HepG2 (cell line): ENCODE measurements around the gene ATG13. TPM values are rescaled to one million over a fixed set of nuclear protein-coding genes. Genes with fewer than 3 reads are reported as not detected.

Experiments used
- CEBPG ChIP-seq: IDR thresholded peaks from 2 replicates; pipeline ENCODE4 v1.6.1; 2016
- GTF3A ChIP-seq: sonication (generic); formaldehyde crosslinking; conservative IDR thresholded peaks from 2 replicates; pipeline ENCODE4 v1.4.0; 2020; ENCODE audit warnings: mild to moderate bottlenecking, missing genetic modification reagents
- HDAC1 ChIP-seq: sonication (generic); formaldehyde crosslinking; IDR thresholded peaks from 2 replicates; pipeline ENCODE4 v1.5.1; 2020; ENCODE audit warnings: mild to moderate bottlenecking, missing genetic modification reagents
- KDM5A ChIP-seq: fragments of 200-600 bp; sonication (generic); IDR thresholded peaks from 2 replicates; pipeline ENCODE4 v1.7.0; 2018; ENCODE audit warnings: antibody characterized with exemption, mild to moderate bottlenecking, low read length, borderline replicate concordance
- KMT2B ChIP-seq: IDR thresholded peaks from 2 replicates; pipeline ENCODE4 v1.6.1; 2016; ENCODE audit warnings: missing genetic modification reagents, missing compliant biosample characterization
- NFE2L2 ChIP-seq: fragments of 150-350 bp; IDR thresholded peaks from 2 replicates; pipeline ENCODE4 v1.6.1; 2014; ENCODE audit warnings: low read length
- NFKB2 ChIP-seq: sonication (generic); formaldehyde crosslinking; IDR thresholded peaks from 2 replicates; pipeline ENCODE4 v1.4.0; 2020; ENCODE audit warnings: missing genetic modification reagents, borderline replicate concordance
- PAX8 ChIP-seq: sonication (generic); formaldehyde crosslinking; IDR thresholded peaks from 2 replicates; pipeline ENCODE4 v1.8.0; 2022; ENCODE audit warnings: mild to moderate bottlenecking, missing genetic modification reagents, borderline replicate concordance
- PHF20 ChIP-seq: sonication (generic); formaldehyde crosslinking; IDR thresholded peaks from 2 replicates; pipeline ENCODE4 v1.5.0; 2020; ENCODE audit warnings: mild to moderate bottlenecking, missing genetic modification reagents
- SALL2 ChIP-seq: sonication (generic); formaldehyde crosslinking; IDR thresholded peaks from 2 replicates; pipeline ENCODE4 v1.8.1; 2023; ENCODE audit warnings: mild to moderate bottlenecking, missing genetic modification reagents, inconsistent platforms
- SMAD1 ChIP-seq: sonication (generic); formaldehyde crosslinking; IDR thresholded peaks from 2 replicates; pipeline ENCODE4 v1.4.0; 2020; ENCODE audit warnings: missing genetic modification reagents, low read depth, mild to moderate bottlenecking, borderline replicate concordance
- TAF1 ChIP-seq: sonication (generic); formaldehyde crosslinking; IDR thresholded peaks from 2 replicates; pipeline ENCODE4 v1.4.0; 2020; ENCODE audit warnings: missing genetic modification reagents
- YEATS2 ChIP-seq: sonication (generic); formaldehyde crosslinking; IDR thresholded peaks from 2 replicates; pipeline ENCODE4 v1.4.0; 2020; ENCODE audit warnings: missing genetic modification reagents, borderline replicate concordance
- ZFP36L2 ChIP-seq: sonication (generic); formaldehyde crosslinking; IDR thresholded peaks from 2 replicates; pipeline ENCODE4 v1.4.0; 2020; ENCODE audit warnings: missing genetic modification reagents
- ZFY ChIP-seq: sonication (generic); formaldehyde crosslinking; IDR thresholded peaks from 2 replicates; pipeline ENCODE4 v1.4.0; 2020; ENCODE audit warnings: missing genetic modification reagents
- ZMAT3 ChIP-seq: sonication (generic); formaldehyde crosslinking; conservative IDR thresholded peaks from 2 replicates; pipeline ENCODE4 v1.7.0; 2021; ENCODE audit warnings: missing genetic modification reagents
- ZNF20 ChIP-seq: sonication (generic); formaldehyde crosslinking; IDR thresholded peaks from 2 replicates; pipeline ENCODE4 v1.4.0; 2020; ENCODE audit warnings: mild to moderate bottlenecking, moderate library complexity, missing genetic modification reagents
- ZNF329 ChIP-seq: sonication (generic); formaldehyde crosslinking; IDR thresholded peaks from 2 replicates; pipeline ENCODE4 v1.9.0; 2021; ENCODE audit warnings: low read depth, mild to moderate bottlenecking, missing genetic modification reagents
- ZNF709 ChIP-seq: sonication (generic); formaldehyde crosslinking; IDR thresholded peaks from 2 replicates; pipeline ENCODE4 v1.5.0; 2020; ENCODE audit warnings: mild to moderate bottlenecking, missing genetic modification reagents
- ZNF775 ChIP-seq: sonication (generic); formaldehyde crosslinking; IDR thresholded peaks from 2 replicates; pipeline ENCODE4 v1.4.0; 2020; ENCODE audit warnings: missing genetic modification reagents, mild to moderate bottlenecking, moderate library complexity, borderline replicate concordance
- polyA plus RNA-seq, 8 experiments: library from polyadenylated mRNA; depleted of rRNA in 3 of 8; stranded (reverse) in 7 of 8; unstranded in 1 of 8; fragments of >200 nt; fragmentation: Illumina TruSeq in 4 of 8; extraction: Trizol in 4 of 8; gene quantifications; 2 replicates each; pipeline versions ENCODE4 v1.2.1 to v1.2.3, GENCODE V29; 2011 to 2016; ENCODE audit warnings: low read depth in 4 of 8, missing spikeins in 1 of 8, mixed read lengths in 1 of 8; ENCODE audit not compliant: insufficient read depth in 1 of 8
- total RNA-seq, 5 experiments: library from RNA; depleted of rRNA; stranded (reverse); fragments of >200 nt; fragmentation: Illumina TruSeq; extraction: Trizol; gene quantifications; 2 replicates each; pipeline ENCODE4 v1.2.3, GENCODE V29; 2016; ENCODE audit warnings: low read depth in 1 of 5
- TF ChIP-seq, protein P1 (sequence below): sonication (generic); formaldehyde crosslinking; IDR thresholded peaks from 2 replicates; pipeline ENCODE4 v1.8.0; 2022; ENCODE audit warnings: mild to moderate bottlenecking, missing genetic modification reagents; ENCODE audit not compliant: insufficient replicate concordance
- TF ChIP-seq, protein P2 (sequence below): IDR thresholded peaks from 2 replicates; pipeline ENCODE4 v1.6.1; 2016
- TF ChIP-seq, protein P3 (sequence below): sonication (generic); formaldehyde crosslinking; IDR thresholded peaks from 2 replicates; pipeline ENCODE4 v1.4.0; 2020; ENCODE audit warnings: missing genetic modification reagents; ENCODE audit errors: not compliant biosample characterization

The ATG13 gene
- total and polyA plus RNA-seq, 2 of the 13 experiments (the other 11 are each of a cell fraction or from before 2014, with no cell fraction given), result 55.0 to 77.3 TPM

DNA sequence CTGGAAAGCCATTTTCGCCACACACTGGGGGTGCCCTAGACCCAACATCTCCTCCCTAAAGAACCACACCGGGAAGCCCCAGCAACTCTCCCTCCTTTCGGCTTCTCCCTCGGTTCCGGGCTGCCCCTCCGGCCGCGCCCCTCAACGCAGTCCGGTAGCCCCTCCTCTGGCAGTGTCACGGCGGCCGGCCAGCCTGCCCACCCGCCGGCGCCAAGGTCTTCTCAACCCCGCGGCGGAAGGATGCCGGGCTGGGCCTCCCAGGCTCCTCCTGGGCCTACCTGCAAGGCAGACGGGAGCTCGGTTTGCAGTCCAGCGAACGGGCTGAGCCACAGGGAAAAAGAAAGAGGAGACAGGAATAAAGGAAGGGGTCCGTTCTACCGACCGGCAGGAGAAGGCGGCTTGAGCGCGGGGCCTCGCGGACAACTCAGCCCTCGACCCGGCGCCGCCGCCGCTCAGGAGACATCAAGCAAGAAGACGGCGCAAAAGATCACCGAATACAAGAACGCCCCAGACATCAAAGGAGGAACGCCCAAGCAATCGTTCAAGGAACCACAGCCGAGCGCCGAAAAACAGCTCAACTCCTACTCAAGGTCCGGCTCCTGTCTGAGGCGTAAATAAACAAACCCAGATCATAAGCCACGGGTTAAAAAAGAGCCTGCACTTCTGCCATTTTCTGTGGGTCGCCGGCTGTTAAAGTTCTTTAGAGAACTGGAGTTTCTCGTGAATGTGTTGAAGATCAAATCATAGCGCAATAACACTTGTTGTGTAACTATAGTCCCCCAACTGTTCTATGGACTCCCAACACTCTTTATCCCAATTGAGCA, 23.6 kb upstream of the ATG13 start, which contains the start of gene AMBRA1 (continued):
- peak; percentile 91 for TF ChIP-seq KDM5A
- no peak for TF ChIP-seq NFE2L2
- TF ChIP-seq ZFP36L2 (CRISPR knock-in tag), result 0 out of 2 replicates have a peak, but pooled peaks have one; percentile 57
- no peak for TF ChIP-seq GTF3A (CRISPR knock-in tag)
- TF ChIP-seq YEATS2 (CRISPR knock-in tag), result peak; percentile 86; the same call in 1 of the 2 replicates
- TF ChIP-seq TAF1 (CRISPR knock-in tag), result peak; percentile 83
- TF ChIP-seq, protein P1, sequence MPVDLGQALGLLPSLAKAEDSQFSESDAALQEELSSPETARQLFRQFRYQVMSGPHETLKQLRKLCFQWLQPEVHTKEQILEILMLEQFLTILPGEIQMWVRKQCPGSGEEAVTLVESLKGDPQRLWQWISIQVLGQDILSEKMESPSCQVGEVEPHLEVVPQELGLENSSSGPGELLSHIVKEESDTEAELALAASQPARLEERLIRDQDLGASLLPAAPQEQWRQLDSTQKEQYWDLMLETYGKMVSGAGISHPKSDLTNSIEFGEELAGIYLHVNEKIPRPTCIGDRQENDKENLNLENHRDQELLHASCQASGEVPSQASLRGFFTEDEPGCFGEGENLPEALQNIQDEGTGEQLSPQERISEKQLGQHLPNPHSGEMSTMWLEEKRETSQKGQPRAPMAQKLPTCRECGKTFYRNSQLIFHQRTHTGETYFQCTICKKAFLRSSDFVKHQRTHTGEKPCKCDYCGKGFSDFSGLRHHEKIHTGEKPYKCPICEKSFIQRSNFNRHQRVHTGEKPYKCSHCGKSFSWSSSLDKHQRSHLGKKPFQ (CRISPR knock-in tag), result no peak
- TF ChIP-seq ZFY, result peak; percentile 97
- TF ChIP-seq ZNF775 (CRISPR knock-in tag), result no peak
- peak; percentile 96 for TF ChIP-seq KMT2B
- peak; percentile 43 for TF ChIP-seq PHF20
- peak; percentile 79; the same call in 1 of the 2 replicates for TF ChIP-seq HDAC1 (CRISPR knock-in tag)
- TF ChIP-seq, protein P2, sequence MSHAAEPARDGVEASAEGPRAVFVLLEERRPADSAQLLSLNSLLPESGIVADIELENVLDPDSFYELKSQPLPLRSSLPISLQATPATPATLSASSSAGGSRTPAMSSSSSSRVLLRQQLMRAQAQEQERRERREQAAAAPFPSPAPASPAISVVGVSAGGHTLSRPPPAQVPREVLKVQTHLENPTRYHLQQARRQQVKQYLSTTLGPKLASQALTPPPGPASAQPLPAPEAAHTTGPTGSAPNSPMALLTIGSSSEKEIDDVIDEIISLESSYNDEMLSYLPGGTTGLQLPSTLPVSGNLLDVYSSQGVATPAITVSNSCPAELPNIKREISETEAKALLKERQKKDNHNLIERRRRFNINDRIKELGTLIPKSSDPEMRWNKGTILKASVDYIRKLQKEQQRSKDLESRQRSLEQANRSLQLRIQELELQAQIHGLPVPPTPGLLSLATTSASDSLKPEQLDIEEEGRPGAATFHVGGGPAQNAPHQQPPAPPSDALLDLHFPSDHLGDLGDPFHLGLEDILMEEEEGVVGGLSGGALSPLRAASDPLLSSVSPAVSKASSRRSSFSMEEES, result peak; percentile 46; the same call in 1 of the 2 replicates
- peak; percentile 53; the same call in 1 of the 2 replicates for TF ChIP-seq ZNF709 (CRISPR knock-in tag)
- TF ChIP-seq SMAD1, result peak; percentile 63; the same call in 1 of the 2 replicates
- TF ChIP-seq SALL2 (CRISPR knock-in tag), result peak; percentile 70; the same call in 1 of the 2 replicates
- TF ChIP-seq ZNF20 (CRISPR knock-in tag), result no peak
- TF ChIP-seq ZMAT3 (CRISPR knock-in tag), result peak; percentile 89
- no peak for TF ChIP-seq ZNF329 (CRISPR knock-in tag)
- TF ChIP-seq, protein P3, sequence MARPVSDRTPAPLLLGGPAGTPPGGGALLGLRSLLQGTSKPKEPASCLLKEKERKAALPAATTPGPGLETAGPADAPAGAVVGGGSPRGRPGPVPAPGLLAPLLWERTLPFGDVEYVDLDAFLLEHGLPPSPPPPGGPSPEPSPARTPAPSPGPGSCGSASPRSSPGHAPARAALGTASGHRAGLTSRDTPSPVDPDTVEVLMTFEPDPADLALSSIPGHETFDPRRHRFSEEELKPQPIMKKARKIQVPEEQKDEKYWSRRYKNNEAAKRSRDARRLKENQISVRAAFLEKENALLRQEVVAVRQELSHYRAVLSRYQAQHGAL (CRISPR knock-in tag), result no peak
- peak; percentile 81; the same call in 1 of the 2 replicates for TF ChIP-seq NFKB2 (CRISPR knock-in tag)
- no peak for TF ChIP-seq PAX8 (CRISPR knock-in tag)
- TF ChIP-seq CEBPG, result peak; percentile 56
